HCT116 (cell line): ENCODE results near the gene SHANK2. TPM values are rescaled to one million over a fixed set of nuclear protein-coding genes. Genes with fewer than 3 reads are reported as not detected.

Experiments used
- ATAC-seq: fragments of 200-7000 bp; cut with Tn5 transposase; 2 replicates; pipeline ENCODE4 v1.9.1; 2020; ENCODE audit warnings: mild to moderate bottlenecking, moderate library complexity
- BruUV-seq: library from RNA; stranded (reverse); fragments of 400-500 nt; replicated peaks from 2 replicates; lab custom pipeline; 2021; lab: Mats Ljungman, UMichigan
- CTCF ChIA-PET: fragments of 300-600 bp; sonication (Branson Sonifier 250); formaldehyde crosslinking; loops from one replicate; lab custom pipeline; 2021; ENCODE audit warnings: antibody characterized with exemption; lab: Charles Lee
- POLR2A ChIA-PET: fragments of 300-600, 350-600 bp; sonication (Branson Sonifier 250); formaldehyde crosslinking; loops from one replicate; lab custom pipeline; 2021; ENCODE audit warnings: antibody characterized with exemption; lab: Charles Lee
- RAD21 ChIA-PET, 2 experiments: fragments of 300-600 bp; sonication (Branson Sonifier 250); formaldehyde crosslinking; loops; one replicate each; lab custom pipeline; 2023; ENCODE audit warnings: low total read pairs in 2 of 2; ENCODE audit not compliant: uncharacterized antibody in 2 of 2, unreplicated experiment in 2 of 2, low non-redundant PET in 1 of 2; lab: Charles Lee
- DNase-seq: peaks from one replicate; pipeline ENCODE4 v3.0.0-alpha.2; 2010; ENCODE audit warnings: low read depth, low spot score
- H2AFZ ChIP-seq: fragments of 200-600 bp; shearing (Covaris generic), sonication (generic); 2 replicates; pipeline ENCODE4 v1.6.1; 2017; ENCODE audit warnings: low read depth, mixed run types, mixed read lengths, antibody characterized with exemption, low read length; ENCODE audit not compliant: poor library complexity, severe bottlenecking
- H3K27ac ChIP-seq: 2 replicates; pipeline ENCODE4 v1.5.1; 2012; ENCODE audit warnings: low read depth, low read length
- H3K27me3 ChIP-seq: fragments of 200-600 bp; sonication (generic); 2 replicates; pipeline ENCODE4 v1.6.1; 2016; ENCODE audit warnings: mixed run types, low read length, mixed read lengths; ENCODE audit not compliant: insufficient read depth
- H3K36me3 ChIP-seq, 2 experiments: fragments of 200-500 bp in 1 of 2; fragments of 200-600 bp in 1 of 2; sonication (Bioruptor generic) in 1 of 2; sonication (generic) in 1 of 2; 2 replicates each; pipeline versions ENCODE4 v1.5.1 to v1.6.1; 2014 to 2016; ENCODE audit warnings: low read length in 2 of 2, inconsistent platforms in 1 of 2, mixed read lengths in 1 of 2, mixed run types in 1 of 2; ENCODE audit not compliant: insufficient read depth in 2 of 2, control insufficient read depth in 1 of 2
- H3K4me1 ChIP-seq, 2 experiments: fragments of 200-600 bp in 1 of 2; sonication (generic) in 1 of 2; 2 replicates each; pipeline versions ENCODE4 v1.5.1 to v1.6.1; 2012 to 2017; ENCODE audit warnings: low read length in 2 of 2, inconsistent platforms in 1 of 2, mild to moderate bottlenecking in 1 of 2, mixed read lengths in 1 of 2, mixed run types in 1 of 2, moderate library complexity in 1 of 2; ENCODE audit not compliant: insufficient read depth in 2 of 2, control insufficient read depth in 1 of 2
- H3K4me2 ChIP-seq: fragments of 200-600 bp; sonication (generic); 2 replicates; pipeline ENCODE4 v1.6.1; 2017; ENCODE audit warnings: mixed run types, low read length, mixed read lengths
- H3K4me3 ChIP-seq, 2 experiments: fragments of 200-600 bp in 1 of 2; sonication (generic) in 1 of 2; replicated peaks in 1 of 2; 2 replicates each; pipeline ENCODE4 v1.5.1; 2011 to 2016; ENCODE audit warnings: low read length in 2 of 2, control low read depth in 1 of 2, low read depth in 1 of 2, mild to moderate bottlenecking in 1 of 2, mixed read lengths in 1 of 2, mixed run types in 1 of 2
- H3K79me2 ChIP-seq: fragments of 200-600 bp; sonication (generic); 2 replicates; pipeline ENCODE4 v1.6.1; 2017; ENCODE audit warnings: mild to moderate bottlenecking, mixed run types, low read length, moderate library complexity, mixed read lengths; ENCODE audit not compliant: insufficient read depth
- H3K9ac ChIP-seq: fragments of 200-600 bp; sonication (generic); 2 replicates; pipeline ENCODE4 v1.6.1; 2016; ENCODE audit warnings: low read length, mixed read lengths
- H3K9me2 ChIP-seq: fragments of 200-600 bp; sonication (generic), shearing (Covaris generic); 2 replicates; pipeline ENCODE4 v1.6.1; 2017; ENCODE audit warnings: mixed run types, mild to moderate bottlenecking, moderate library complexity; ENCODE audit not compliant: insufficient read depth
- H3K9me3 ChIP-seq, 2 experiments: fragments of 200-500 bp in 1 of 2; fragments of 200-600 bp in 1 of 2; sonication (Bioruptor generic) in 1 of 2; sonication (generic) in 1 of 2; 2 replicates each; pipeline ENCODE4 v1.6.1; 2014 to 2017; ENCODE audit warnings: low read length in 2 of 2, mixed read lengths in 2 of 2, inconsistent platforms in 1 of 2, low read depth in 1 of 2, mild to moderate bottlenecking in 1 of 2, mixed run types in 1 of 2, moderate library complexity in 1 of 2; ENCODE audit not compliant: control insufficient read depth in 1 of 2, insufficient read depth in 1 of 2
- H4K20me1 ChIP-seq: fragments of 200-600 bp; sonication (generic), shearing (Covaris generic); 2 replicates; pipeline ENCODE4 v1.6.1; 2017; ENCODE audit warnings: mixed run types, mild to moderate bottlenecking, moderate library complexity; ENCODE audit not compliant: insufficient read depth
- CBX3 ChIP-seq: IDR thresholded peaks from 2 replicates; pipeline ENCODE4 v1.6.1; 2012; ENCODE audit warnings: low read depth
- CEBPB ChIP-seq: IDR thresholded peaks from 2 replicates; pipeline ENCODE4 v1.6.1; 2012; ENCODE audit warnings: low read depth
- EGR1 ChIP-seq: IDR thresholded peaks from 2 replicates; pipeline ENCODE4 v1.6.1; 2012; ENCODE audit warnings: low read depth
- EZH2 ChIP-seq: fragments of 200-600 bp; sonication (generic); IDR thresholded peaks from 2 replicates; pipeline ENCODE4 v1.6.1; 2017; ENCODE audit warnings: antibody characterized with exemption, mixed run types
- EZH2phosphoT487 ChIP-seq: fragments of 200-600 bp; IDR thresholded peaks from 2 replicates; pipeline ENCODE4 v1.6.1; 2018; ENCODE audit warnings: antibody characterized with exemption, borderline replicate concordance
- FOSL1 ChIP-seq: IDR thresholded peaks from 2 replicates; pipeline ENCODE4 v1.6.1; 2012; ENCODE audit warnings: low read depth
- POLR2A ChIP-seq: IDR thresholded peaks from 2 replicates; pipeline ENCODE4 v1.7.0; 2011; ENCODE audit warnings: borderline replicate concordance; ENCODE audit not compliant: insufficient read depth, insufficient read length; ENCODE audit errors: extremely low read depth
- SP1 ChIP-seq: IDR thresholded peaks from 2 replicates; pipeline ENCODE4 v1.6.1; 2012; ENCODE audit warnings: low read depth
- TCF7L2 ChIP-seq: IDR thresholded peaks from 2 replicates; pipeline ENCODE4 v1.7.0; 2011; ENCODE audit warnings: borderline replicate concordance, inconsistent platforms; ENCODE audit not compliant: insufficient read depth, insufficient read length; ENCODE audit errors: extremely low read depth
- ZNF274 ChIP-seq: fragments of 200-500 bp; sonication (Bioruptor generic); IDR thresholded peaks from 2 replicates; pipeline ENCODE4 v1.6.1; 2014; ENCODE audit warnings: mild to moderate bottlenecking, low read depth, low read length, inconsistent platforms
- intact Hi-C: fragments of 100-400 bp; cut with micrococcal nuclease; formaldehyde crosslinking; loops from 2 replicates; pipeline ENCODE4 v1.10.0; 2022
- total RNA-seq: library from RNA; stranded (reverse); gene quantifications from one replicate; pipeline ENCODE4 v1.2.1, GENCODE V29; 2021; ENCODE audit not compliant: unreplicated experiment
- TF ChIP-seq, protein P1 (sequence below), 3 experiments: fragments of 200-600 bp in 1 of 3; sonication (generic) in 1 of 3; IDR thresholded peaks in 2 of 3; conservative IDR thresholded peaks in 1 of 3; 2 replicates each; pipeline ENCODE4 v1.5.1; 2012 to 2017; ENCODE audit warnings: low read depth in 2 of 3, low read length in 2 of 3, antibody characterized with exemption in 1 of 3, borderline replicate concordance in 1 of 3, control low read depth in 1 of 3, mild to moderate bottlenecking in 1 of 3, mixed read lengths in 1 of 3, mixed run types in 1 of 3, moderate library complexity in 1 of 3; ENCODE audit not compliant: insufficient read depth in 1 of 3
- TF ChIP-seq, protein P2 (sequence below): IDR thresholded peaks from 2 replicates; pipeline ENCODE4 v1.6.1; 2012
- TF ChIP-seq, protein P3 (sequence below): IDR thresholded peaks from 2 replicates; pipeline ENCODE4 v1.6.1; 2012; ENCODE audit warnings: low read depth

Gene SHANK2
- total RNA-seq, 1 experiment from 2014 or later: 16.9 TPM

DNA sequence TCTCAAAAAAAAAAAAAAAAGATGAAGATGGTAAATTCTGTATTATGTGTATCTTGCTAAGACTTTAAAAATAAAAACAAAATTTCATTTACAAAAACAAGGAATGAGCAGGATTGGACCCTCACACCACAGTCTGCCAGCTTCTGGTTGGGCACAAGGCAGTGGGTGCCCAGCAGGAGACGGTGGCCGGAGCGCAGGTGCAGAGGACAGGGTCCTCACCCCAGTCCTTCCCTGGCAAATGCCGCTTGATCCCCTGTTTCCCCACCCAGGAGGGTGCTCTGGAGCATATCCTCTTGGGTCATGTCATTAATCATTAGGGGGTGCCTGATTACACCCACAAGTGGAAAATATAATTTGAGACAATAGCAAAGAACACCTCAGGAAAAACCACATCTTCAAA lies 31.2 kb downstream of the SHANK2 start:
- H3K27me3 ChIP-seq: no peaks in the 10 kb centered on the region
- H3K79me2 ChIP-seq: no peaks in the 10 kb centered on the region
- POLR2A ChIA-PET: no interaction called here
- no peak overlapping the region for H2AFZ ChIP-seq
- H3K9me2 ChIP-seq: no peaks in the 10 kb centered on the region
- H3K27ac ChIP-seq: no peak overlapping the region
- RAD21 ChIA-PET: no interaction called here
- ATAC-seq: no peak
- no peaks in the 10 kb centered on the region for H4K20me1 ChIP-seq
- H3K4me1 ChIP-seq: no peaks in the 10 kb centered on the region
- H3K4me2 ChIP-seq: no peak overlapping the region
- no peaks in the 10 kb centered on the region for H3K9me3 ChIP-seq
- intact Hi-C loops: no loop called here
- CTCF ChIA-PET: no interaction called here
- no TSS peak for BruUV-seq
- TF ChIP-seq, protein P1, sequence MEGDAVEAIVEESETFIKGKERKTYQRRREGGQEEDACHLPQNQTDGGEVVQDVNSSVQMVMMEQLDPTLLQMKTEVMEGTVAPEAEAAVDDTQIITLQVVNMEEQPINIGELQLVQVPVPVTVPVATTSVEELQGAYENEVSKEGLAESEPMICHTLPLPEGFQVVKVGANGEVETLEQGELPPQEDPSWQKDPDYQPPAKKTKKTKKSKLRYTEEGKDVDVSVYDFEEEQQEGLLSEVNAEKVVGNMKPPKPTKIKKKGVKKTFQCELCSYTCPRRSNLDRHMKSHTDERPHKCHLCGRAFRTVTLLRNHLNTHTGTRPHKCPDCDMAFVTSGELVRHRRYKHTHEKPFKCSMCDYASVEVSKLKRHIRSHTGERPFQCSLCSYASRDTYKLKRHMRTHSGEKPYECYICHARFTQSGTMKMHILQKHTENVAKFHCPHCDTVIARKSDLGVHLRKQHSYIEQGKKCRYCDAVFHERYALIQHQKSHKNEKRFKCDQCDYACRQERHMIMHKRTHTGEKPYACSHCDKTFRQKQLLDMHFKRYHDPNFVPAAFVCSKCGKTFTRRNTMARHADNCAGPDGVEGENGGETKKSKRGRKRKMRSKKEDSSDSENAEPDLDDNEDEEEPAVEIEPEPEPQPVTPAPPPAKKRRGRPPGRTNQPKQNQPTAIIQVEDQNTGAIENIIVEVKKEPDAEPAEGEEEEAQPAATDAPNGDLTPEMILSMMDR (IDR thresholded peaks at IDR 0.05 in 2 of 3, conservative IDR thresholded peaks at IDR 0.05 in 1 of 3; ENCODE audit: borderline replicate concordance in 1 of 3, insufficient read depth in 1 of 3, low read depth in 2 of 3, low read length in 2 of 3): no peak
- TF ChIP-seq, protein P2, sequence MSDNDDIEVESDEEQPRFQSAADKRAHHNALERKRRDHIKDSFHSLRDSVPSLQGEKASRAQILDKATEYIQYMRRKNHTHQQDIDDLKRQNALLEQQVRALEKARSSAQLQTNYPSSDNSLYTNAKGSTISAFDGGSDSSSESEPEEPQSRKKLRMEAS: no peak
- TF ChIP-seq ZNF274 (no peak), FOSL1 (no peak), POLR2A (no peak), CBX3 (no peak), SP1 (no peak), EGR1 (no peak), TCF7L2 (no peak), CEBPB (no peak), EZH2phosphoT487 (no peak), EZH2 (no peak)
- TF ChIP-seq, protein P3, sequence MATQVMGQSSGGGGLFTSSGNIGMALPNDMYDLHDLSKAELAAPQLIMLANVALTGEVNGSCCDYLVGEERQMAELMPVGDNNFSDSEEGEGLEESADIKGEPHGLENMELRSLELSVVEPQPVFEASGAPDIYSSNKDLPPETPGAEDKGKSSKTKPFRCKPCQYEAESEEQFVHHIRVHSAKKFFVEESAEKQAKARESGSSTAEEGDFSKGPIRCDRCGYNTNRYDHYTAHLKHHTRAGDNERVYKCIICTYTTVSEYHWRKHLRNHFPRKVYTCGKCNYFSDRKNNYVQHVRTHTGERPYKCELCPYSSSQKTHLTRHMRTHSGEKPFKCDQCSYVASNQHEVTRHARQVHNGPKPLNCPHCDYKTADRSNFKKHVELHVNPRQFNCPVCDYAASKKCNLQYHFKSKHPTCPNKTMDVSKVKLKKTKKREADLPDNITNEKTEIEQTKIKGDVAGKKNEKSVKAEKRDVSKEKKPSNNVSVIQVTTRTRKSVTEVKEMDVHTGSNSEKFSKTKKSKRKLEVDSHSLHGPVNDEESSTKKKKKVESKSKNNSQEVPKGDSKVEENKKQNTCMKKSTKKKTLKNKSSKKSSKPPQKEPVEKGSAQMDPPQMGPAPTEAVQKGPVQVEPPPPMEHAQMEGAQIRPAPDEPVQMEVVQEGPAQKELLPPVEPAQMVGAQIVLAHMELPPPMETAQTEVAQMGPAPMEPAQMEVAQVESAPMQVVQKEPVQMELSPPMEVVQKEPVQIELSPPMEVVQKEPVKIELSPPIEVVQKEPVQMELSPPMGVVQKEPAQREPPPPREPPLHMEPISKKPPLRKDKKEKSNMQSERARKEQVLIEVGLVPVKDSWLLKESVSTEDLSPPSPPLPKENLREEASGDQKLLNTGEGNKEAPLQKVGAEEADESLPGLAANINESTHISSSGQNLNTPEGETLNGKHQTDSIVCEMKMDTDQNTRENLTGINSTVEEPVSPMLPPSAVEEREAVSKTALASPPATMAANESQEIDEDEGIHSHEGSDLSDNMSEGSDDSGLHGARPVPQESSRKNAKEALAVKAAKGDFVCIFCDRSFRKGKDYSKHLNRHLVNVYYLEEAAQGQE: no peak
- no peak overlapping the region for H3K4me3 ChIP-seq
- no peak overlapping the region for H3K9ac ChIP-seq
- H3K36me3 ChIP-seq: no peaks in the 10 kb centered on the region
- DNase-seq: no peak
